Common myeloid progenitor, CD34-positive (primary cell): ENCODE data around the gene MAL.

ENCODE experiments used
- CTCF ChIA-PET: fragments of 350-600 bp; sonication (Branson Sonifier 250); formaldehyde crosslinking; loops from one replicate; lab custom pipeline; 2021; ENCODE audit warnings: antibody characterized with exemption; lab: Charles Lee
- POLR2A ChIA-PET: fragments of 350-600 bp; sonication (Branson Sonifier 250); formaldehyde crosslinking; loops from one replicate; lab custom pipeline; 2021; ENCODE audit warnings: antibody characterized with exemption; lab: Charles Lee
- DNase-seq, 3 donors: peaks; one replicate each; pipeline versions ENCODE4 v3.0.0 to v3.0.0-alpha.2; 2013
- H3K27ac ChIP-seq, 2 experiments: 1 replicate in 1 of 2; 2 replicates in 1 of 2; pipeline ENCODE4 v1.7.0; 2013; ENCODE audit warnings: inconsistent platforms in 2 of 2, low read length in 2 of 2, mild to moderate bottlenecking in 2 of 2, low read depth in 1 of 2, moderate library complexity in 1 of 2; ENCODE audit not compliant: severe bottlenecking in 2 of 2, insufficient read depth in 1 of 2, poor library complexity in 1 of 2
- H3K27me3 ChIP-seq, 5 experiments: replicated peaks in 2 of 5; 1 replicate in 3 of 5; 2 replicates in 2 of 5; pipeline versions ENCODE4 v1.6.1 to v1.7.0; 2013; ENCODE audit warnings: low read length in 4 of 5, mild to moderate bottlenecking in 2 of 5, moderate library complexity in 2 of 5, inconsistent platforms in 1 of 5; ENCODE audit not compliant: insufficient read depth in 5 of 5, control insufficient read depth in 4 of 5
- H3K36me3 ChIP-seq, 4 experiments: 1 replicate in 2 of 4; 2 replicates in 2 of 4; pipeline versions ENCODE4 v1.6.1 to v1.7.0; 2013; ENCODE audit warnings: low read length in 3 of 4, control low read depth in 1 of 4, mild to moderate bottlenecking in 1 of 4; ENCODE audit not compliant: control insufficient read depth in 4 of 4, insufficient read depth in 4 of 4
- H3K4me1 ChIP-seq, 4 experiments: 1 replicate in 3 of 4; 2 replicates in 1 of 4; pipeline versions ENCODE4 v1.6.1 to v1.7.1; 2013; ENCODE audit warnings: low read length in 3 of 4, mild to moderate bottlenecking in 3 of 4, control low read depth in 1 of 4, inconsistent platforms in 1 of 4, moderate library complexity in 1 of 4; ENCODE audit not compliant: control insufficient read depth in 4 of 4, insufficient read depth in 4 of 4; ENCODE audit errors: control extremely low read depth in 1 of 4
- H3K4me3 ChIP-seq, 7 experiments: 1 replicate in 4 of 7; 2 replicates in 3 of 7; pipeline versions ENCODE4 v1.5.1 to v1.7.0; 2013; ENCODE audit warnings: mild to moderate bottlenecking in 7 of 7, low read length in 6 of 7, moderate library complexity in 6 of 7, inconsistent platforms in 2 of 7, low read depth in 2 of 7, control low read depth in 1 of 7; ENCODE audit not compliant: insufficient read depth in 4 of 7, control insufficient read depth in 1 of 7; ENCODE audit errors: extremely low read depth in 1 of 7
- H3K9me3 ChIP-seq, 5 experiments: 1 replicate in 4 of 5; 2 replicates in 1 of 5; pipeline versions ENCODE4 v1.6.1 to v1.7.1; 2013; ENCODE audit warnings: low read length in 4 of 5, mild to moderate bottlenecking in 2 of 5, inconsistent platforms in 1 of 5, low read depth in 1 of 5, moderate library complexity in 1 of 5; ENCODE audit not compliant: control insufficient read depth in 4 of 5, insufficient read depth in 2 of 5; ENCODE audit errors: control extremely low read depth in 1 of 5
- WGBS: methylation state at CpG from one replicate; pipeline ENCODE4 v1.1.5; 2013; ENCODE audit not compliant: insufficient coverage; 5-methylcytosine and 5-hydroxymethylcytosine counted together

The MAL gene

GRCh38 chr2:95004287-95004686 is 21.2 kb upstream of the MAL start:
- Histone ChIP-seq H3K9me3 (no peaks in the 10 kb centered on the region), H3K27me3 (peaks cover 0 to 8% (median 2%) of the 10 kb centered on the region in 5 experiments), H3K4me1 (peaks cover 0 to 4% (median 0%) of the 10 kb centered on the region in 4 experiments), H3K4me3 (no peak overlapping the region), H3K36me3 (no peaks in the 10 kb centered on the region), H3K27ac (no peak overlapping the region)
- no peak for DNase-seq
- CTCF ChIA-PET, result interaction anchor here (1.0 kb wide), 1 partner anchor 8 kb away, joined by 3 read pairs; no protein-coding TSS in a partner anchor
- 100% methylated on average over 4 of the region's 5 CpGs for WGBS
- POLR2A ChIA-PET, result no interaction called here

DNA sequence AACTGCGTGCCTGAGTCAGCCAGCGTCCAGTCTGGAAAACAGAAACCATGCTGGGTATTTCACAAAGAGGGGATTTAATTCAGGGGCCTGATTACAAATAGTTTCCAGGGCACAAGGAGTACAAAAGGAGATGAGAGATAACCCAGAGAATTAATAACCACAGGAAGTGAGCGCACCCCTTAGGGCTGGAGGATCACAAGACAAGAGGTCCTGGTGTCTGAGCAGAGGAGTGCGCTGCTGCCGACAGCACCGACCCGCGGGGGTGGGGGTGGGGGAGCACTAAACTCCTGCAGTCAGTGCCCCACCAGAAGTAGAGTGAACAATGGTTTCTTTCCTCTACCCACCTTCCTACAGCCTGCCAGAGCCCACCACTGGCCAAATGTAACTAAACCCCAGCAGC is 20.8 kb upstream of the MAL start:
- H3K27ac ChIP-seq, result no peak overlapping the region
- DNase-seq, result peak in 1 of 3 donors; percentile 26
- H3K4me1 ChIP-seq, result peaks cover 0 to 4% (median 0%) of the 10 kb centered on the region in 4 experiments
- no peak overlapping the region for H3K4me3 ChIP-seq
- H3K9me3 ChIP-seq, result no peaks in the 10 kb centered on the region
- ChIA-PET CTCF (interaction anchor here (1.0 kb wide), 1 partner anchor 9 kb away, joined by 3 read pairs; no protein-coding TSS in a partner anchor), POLR2A (no interaction called here)
- H3K27me3 ChIP-seq, result peaks cover 0 to 4% (median 2%) of the 10 kb centered on the region in 5 experiments
- no peaks in the 10 kb centered on the region for H3K36me3 ChIP-seq
- WGBS, result 75% methylated on average over 2 of the region's 8 CpGs

GRCh38 chr2:95005726-95006125 is 19.8 kb upstream of the MAL start:
- no peak for DNase-seq
- Histone ChIP-seq H3K9me3 (no peaks in the 10 kb centered on the region), H3K4me1 (peaks cover 0 to 4% (median 0%) of the 10 kb centered on the region in 4 experiments), H3K27ac (no peak overlapping the region), H3K36me3 (no peaks in the 10 kb centered on the region), H3K4me3 (no peak overlapping the region), H3K27me3 (peaks cover 0 to 2% (median 0%) of the 10 kb centered on the region in 5 experiments)
- POLR2A ChIA-PET, result no interaction called here
- CTCF ChIA-PET, result no interaction called here
- WGBS, result over 99% methylated on average over 9 of the region's 9 CpGs

DNA sequence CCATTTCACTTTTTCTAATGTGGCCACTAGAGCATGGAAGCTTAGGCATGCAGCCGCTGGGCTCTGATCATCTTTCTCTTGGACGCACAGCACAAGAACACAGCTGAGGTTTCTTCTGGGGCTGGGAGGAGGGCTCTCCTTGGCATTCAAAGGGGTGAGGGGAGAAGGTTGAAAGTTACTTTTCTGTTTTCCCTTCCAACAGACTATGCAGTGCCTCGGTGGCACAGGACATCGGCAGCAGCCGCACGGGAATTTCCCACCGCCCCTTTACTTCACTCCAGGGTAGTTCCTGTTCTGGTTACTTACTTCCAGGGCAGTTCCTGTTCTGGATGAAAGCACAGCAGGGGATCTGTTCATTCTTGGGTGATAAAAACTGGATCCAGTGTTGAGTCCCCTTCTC is 18.9 kb upstream of the MAL start:
- Histone ChIP-seq H3K27me3 (peaks cover 0 to 2% (median 0%) of the 10 kb centered on the region in 5 experiments), H3K9me3 (no peaks in the 10 kb centered on the region), H3K36me3 (no peaks in the 10 kb centered on the region), H3K4me1 (peaks cover 0 to 4% (median 0%) of the 10 kb centered on the region in 4 experiments), H3K4me3 (no peak overlapping the region), H3K27ac (no peak overlapping the region)
- CTCF ChIA-PET, result no interaction called here
- WGBS, result 35% methylated on average over 5 of the region's 7 CpGs
- POLR2A ChIA-PET, result no interaction called here
- DNase-seq, result peak in 1 of 3 donors; percentile 15

DNA sequence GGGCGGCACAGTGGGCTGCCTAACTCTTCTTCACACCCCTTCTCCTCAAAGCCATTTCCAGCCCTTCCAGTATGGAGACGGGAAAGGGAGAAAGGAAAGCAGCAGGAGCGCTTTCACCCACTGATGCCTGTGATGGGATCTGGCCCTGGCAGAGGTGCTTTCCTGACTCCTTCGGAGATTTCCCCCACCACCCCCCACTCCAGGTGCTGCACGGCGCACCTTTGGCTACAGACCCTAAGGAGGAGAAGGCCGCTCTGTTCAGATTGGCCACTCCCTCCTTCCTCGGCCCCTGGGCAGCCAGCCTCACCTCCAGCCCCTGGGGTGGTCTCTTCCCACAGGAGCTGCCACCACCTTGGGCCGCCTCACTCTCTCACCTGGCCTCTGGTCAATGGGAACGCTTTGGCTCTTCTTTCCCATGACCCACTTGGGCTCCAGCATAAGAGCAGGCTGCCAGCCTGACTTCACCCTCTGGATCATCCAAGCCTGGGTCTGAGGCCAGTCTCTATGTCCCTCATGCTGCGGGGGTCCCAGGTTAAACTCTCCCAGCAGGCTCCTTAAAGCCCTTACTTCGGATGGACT is 18.4 kb upstream of the MAL start:
- Histone ChIP-seq H3K36me3 (no peaks in the 10 kb centered on the region), H3K4me3 (no peak overlapping the region), H3K27ac (no peak overlapping the region), H3K27me3 (no peaks in the 10 kb centered on the region), H3K9me3 (no peaks in the 10 kb centered on the region), H3K4me1 (peaks cover 0 to 6% (median 2%) of the 10 kb centered on the region in 4 experiments)
- WGBS, result 98% methylated on average over 8 of the region's 12 CpGs
- DNase-seq, result no peak
- POLR2A ChIA-PET, result no interaction called here
- CTCF ChIA-PET, result interaction anchor here (1.0 kb wide), 1 partner anchor 51 kb away, joined by 3 read pairs; no protein-coding TSS in a partner anchor

- Histone ChIP-seq H3K4me1 (peaks cover 3 to 13% (median 9%) of the 10 kb centered on the region in 4 experiments), H3K4me3 (no peak overlapping the region), H3K27me3 (no peaks in the 10 kb centered on the region), H3K36me3 (no peaks in the 10 kb centered on the region), H3K27ac (no peak overlapping the region), H3K9me3 (no peaks in the 10 kb centered on the region)
- 93% methylated on average over 8 of the region's 8 CpGs for WGBS
- DNase-seq, result no peak
- ChIA-PET POLR2A (no interaction called here), CTCF (interaction anchor here (1.0 to 1.5 kb wide), 2 partner anchors 12 to 52 kb away, joined by 3 read pairs; no protein-coding TSS in a partner anchor)
These were observed 17.7 kb upstream of the MAL start for GRCh38 chr2:95007822-95008221.

GRCh38 chr2:95008306-95008705 is 17.2 kb upstream of the MAL start:
- no peaks in the 10 kb centered on the region for H3K27me3 ChIP-seq
- no peak for DNase-seq
- ChIA-PET POLR2A (no interaction called here), CTCF (interaction anchor here (1.5 kb wide), 1 partner anchor 12 kb away, joined by 3 read pairs; no protein-coding TSS in a partner anchor)
- H3K27ac ChIP-seq, result no peak overlapping the region
- peaks cover 3 to 18% (median 14%) of the 10 kb centered on the region in 4 experiments for H3K4me1 ChIP-seq
- WGBS, result 100% methylated on average over 2 of the region's 2 CpGs
- no peaks in the 10 kb centered on the region for H3K36me3 ChIP-seq
- H3K9me3 ChIP-seq, result no peaks in the 10 kb centered on the region
- no peak overlapping the region for H3K4me3 ChIP-seq
